WTC11 (cell line): ENCODE measurements around the gene PPP1R9A. TPM values are rescaled to one million over a fixed set of nuclear protein-coding genes. Genes with fewer than 3 reads are reported as not detected.

ENCODE experiments used
- ATAC-seq: fragments of 200-7000 bp; cut with Tn5 transposase; 2 replicates; pipeline ENCODE4 v1.10.0; 2021; ENCODE audit warnings: mild to moderate bottlenecking, moderate library complexity
- CTCF ChIA-PET: fragments of 300-600 bp; sonication (Branson Sonifier 250); formaldehyde crosslinking; loops from one replicate; lab custom pipeline; 2021; ENCODE audit warnings: antibody characterized with exemption; lab: Charles Lee
- POLR2A ChIA-PET: fragments of 350-600 bp; sonication (Branson Sonifier 250); formaldehyde crosslinking; loops from one replicate; lab custom pipeline; 2021; ENCODE audit warnings: antibody characterized with exemption; lab: Charles Lee
- DNase-seq: peaks from one replicate; pipeline ENCODE4 v3.0.0; 2021; ENCODE audit warnings: low spot score
- H3K27ac Mint-ChIP-seq: 2 replicates; pipeline ENCODE4 v1.8.0; 2021; ENCODE audit warnings: mixed read lengths
- H3K27me3 Mint-ChIP-seq: 2 replicates; pipeline ENCODE4 v1.8.0; 2021; ENCODE audit warnings: low read depth, mild to moderate bottlenecking, moderate library complexity, mixed read lengths
- H3K36me3 Mint-ChIP-seq: 2 replicates; pipeline ENCODE4 v1.8.0; 2021; ENCODE audit warnings: mixed read lengths
- H3K4me1 Mint-ChIP-seq: 2 replicates; pipeline ENCODE4 v1.8.0; 2022; ENCODE audit warnings: mixed read lengths
- H3K4me3 Mint-ChIP-seq: 2 replicates; pipeline ENCODE4 v1.8.0; 2021; ENCODE audit warnings: mild to moderate bottlenecking, moderate library complexity, mixed read lengths
- H3K9me3 Mint-ChIP-seq: 2 replicates; pipeline ENCODE4 v1.8.0; 2021; ENCODE audit warnings: mixed read lengths
- AFF4 ChIP-seq: sonication (generic); formaldehyde crosslinking; IDR thresholded peaks from 2 replicates; pipeline ENCODE4 v1.8.1; 2023; ENCODE audit warnings: mild to moderate bottlenecking, missing genetic modification reagents, borderline replicate concordance
- ATF2 ChIP-seq: sonication (generic); formaldehyde crosslinking; IDR thresholded peaks from 2 replicates; pipeline ENCODE4 v1.8.1; 2022; ENCODE audit warnings: low read depth, missing genetic modification reagents, borderline replicate concordance
- ATF3 ChIP-seq: sonication (generic); formaldehyde crosslinking; conservative IDR thresholded peaks from 2 replicates; pipeline ENCODE4 v1.8.1; 2022; ENCODE audit warnings: mild to moderate bottlenecking, missing genetic modification reagents
- ATF6 ChIP-seq: sonication (generic); formaldehyde crosslinking; IDR thresholded peaks from 2 replicates; pipeline ENCODE4 v1.8.1; 2023; ENCODE audit warnings: mild to moderate bottlenecking, missing genetic modification reagents
- FOXK1 ChIP-seq: sonication (generic); formaldehyde crosslinking; IDR thresholded peaks from 2 replicates; pipeline ENCODE4 v1.8.0; 2022; ENCODE audit warnings: mild to moderate bottlenecking, moderate library complexity, missing genetic modification reagents
- MAX ChIP-seq: sonication (generic); formaldehyde crosslinking; IDR thresholded peaks from 2 replicates; pipeline ENCODE4 v1.8.0; 2022; ENCODE audit warnings: mild to moderate bottlenecking, missing genetic modification reagents
- MYBL2 ChIP-seq: sonication (generic); formaldehyde crosslinking; IDR thresholded peaks from 2 replicates; pipeline ENCODE4 v1.8.1; 2023; ENCODE audit warnings: mild to moderate bottlenecking, moderate library complexity, missing genetic modification reagents
- NFATC4 ChIP-seq: fragments of 250-450 bp; sonication (Bioruptor Pico); IDR thresholded peaks from 2 replicates; pipeline ENCODE4 v1.9.0; 2021; ENCODE audit warnings: mild to moderate bottlenecking
- NFYB ChIP-seq: sonication (generic); formaldehyde crosslinking; conservative IDR thresholded peaks from 2 replicates; pipeline ENCODE4 v1.8.0; 2022; ENCODE audit warnings: low read depth, missing genetic modification reagents
- RORB ChIP-seq: fragments of 250-450 bp; sonication (Bioruptor Pico); IDR thresholded peaks from 2 replicates; pipeline ENCODE4 v1.9.0; 2021; ENCODE audit warnings: mild to moderate bottlenecking
- SMAD4 ChIP-seq: sonication (generic); formaldehyde crosslinking; IDR thresholded peaks from 2 replicates; pipeline ENCODE4 v1.8.0; 2022; ENCODE audit warnings: mild to moderate bottlenecking, missing genetic modification reagents
- SOX15 ChIP-seq: fragments of 250-450 bp; sonication (Bioruptor Pico); IDR thresholded peaks from 2 replicates; pipeline ENCODE4 v1.9.0; 2021; ENCODE audit warnings: mild to moderate bottlenecking
- SP1 ChIP-seq: sonication (generic); formaldehyde crosslinking; conservative IDR thresholded peaks from 2 replicates; pipeline ENCODE4 v1.8.1; 2022; ENCODE audit warnings: missing genetic modification reagents
- ZNF121 ChIP-seq: sonication (generic); formaldehyde crosslinking; IDR thresholded peaks from 2 replicates; pipeline ENCODE4 v1.8.0; 2023; ENCODE audit warnings: missing genetic modification reagents
- ZNF317 ChIP-seq: sonication (generic); formaldehyde crosslinking; IDR thresholded peaks from 2 replicates; pipeline ENCODE4 v1.8.1; 2023; ENCODE audit warnings: low read depth, mild to moderate bottlenecking, moderate library complexity, missing genetic modification reagents, borderline replicate concordance
- total RNA-seq: library from RNA; stranded (reverse); gene quantifications from 3 replicates; pipeline ENCODE4 v1.2.3, GENCODE V29; 2021

The PPP1R9A gene
- total RNA-seq, 1 experiment from 2014 or later: 16.8 TPM

- ChIA-PET POLR2A (no interaction called here), CTCF (no interaction called here)
- peaks cover 3% of the 10 kb centered on the region; the same call in 1 of the 2 replicates for H3K36me3 Mint-ChIP-seq
- H3K27me3 Mint-ChIP-seq: no peaks in the 10 kb centered on the region
- DNase-seq (no peak), ATAC-seq (no peak)
- TF ChIP-seq RORB (CRISPR knock-in tag): no peak
- no peak for TF ChIP-seq SMAD4
- no peak for TF ChIP-seq ZNF121 (CRISPR knock-in tag)
- TF ChIP-seq ZNF317 (CRISPR knock-in tag): no peak
- TF ChIP-seq AFF4 (CRISPR knock-in tag): no peak
- no peak for TF ChIP-seq NFYB (CRISPR knock-in tag)
- TF ChIP-seq MAX (CRISPR knock-in tag): no peak
- H3K27ac Mint-ChIP-seq: no peak overlapping the region
- H3K9me3 Mint-ChIP-seq: peaks cover 5% of the 10 kb centered on the region; the same call in 1 of the 2 replicates
- H3K4me3 Mint-ChIP-seq: no peak overlapping the region
- H3K4me1 Mint-ChIP-seq: no peaks in the 10 kb centered on the region
Measured at GRCh38 chr7:95191795-95192194, 284.4 kb downstream of the PPP1R9A start.

- ChIA-PET CTCF (interaction anchor here (2.8 kb wide), 1 partner anchor 750 kb away, joined by 8 read pairs; no protein-coding TSS in a partner anchor), POLR2A (no interaction called here)
- H3K27me3 Mint-ChIP-seq: no peaks in the 10 kb centered on the region
- no peak overlapping the region for H3K27ac Mint-ChIP-seq
- DNase-seq (no peak), ATAC-seq (no peak)
- no peak overlapping the region for H3K4me3 Mint-ChIP-seq
- no peaks in the 10 kb centered on the region for H3K9me3 Mint-ChIP-seq
- H3K36me3 Mint-ChIP-seq: no peaks in the 10 kb centered on the region
- H3K4me1 Mint-ChIP-seq: no peaks in the 10 kb centered on the region
- TF ChIP-seq MYBL2 (CRISPR knock-in tag) (no peak), FOXK1 (CRISPR knock-in tag) (no peak), NFATC4 (no peak), ATF6 (CRISPR knock-in tag) (no peak), SP1 (CRISPR knock-in tag) (no peak), MAX (CRISPR knock-in tag) (no peak), ATF2 (CRISPR knock-in tag) (no peak), SOX15 (CRISPR knock-in tag) (no peak), ATF3 (CRISPR knock-in tag) (no peak)
Measured at GRCh38 chr7:95198863-95199262, 291.5 kb downstream of the PPP1R9A start.
